NCI-H146 (cell line): Measurements from ENCODE around the gene TTN.
"Not testable (repeated sequence)": the region's sequence is repeated elsewhere in the genome, so short reads cannot be mapped to it uniquely, and the experiment has no call there.

Source experiments
- DNase-seq: peaks from one replicate; lab custom pipeline; 2025; lab: John Stamatoyannopoulos, UW

Gene TTN

GRCh38 chr2:178530131-178530530 lies 277.1 kb downstream of the TTN start:
- DNase-seq, result no peak

DNA sequence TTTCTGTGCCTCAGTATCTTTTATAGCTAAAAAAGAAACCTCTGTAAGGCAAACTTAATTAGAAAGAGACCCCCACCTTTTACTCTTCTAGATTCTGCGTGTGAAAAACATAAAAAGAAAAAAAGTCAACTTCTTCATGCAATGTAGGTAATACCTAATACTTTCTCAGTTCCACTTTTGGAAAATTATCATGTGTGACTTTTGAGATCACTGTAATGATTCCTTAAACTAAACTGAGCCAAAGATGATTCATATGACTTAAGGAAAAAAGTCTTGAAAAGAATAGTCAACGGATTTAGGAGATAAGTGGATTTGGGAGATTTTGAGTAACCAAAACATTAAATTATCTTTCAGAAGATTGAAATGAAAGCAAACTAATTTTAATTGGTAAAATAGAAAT lies 278.0 kb downstream of the TTN start:
- DNase-seq, result no peak

DNA sequence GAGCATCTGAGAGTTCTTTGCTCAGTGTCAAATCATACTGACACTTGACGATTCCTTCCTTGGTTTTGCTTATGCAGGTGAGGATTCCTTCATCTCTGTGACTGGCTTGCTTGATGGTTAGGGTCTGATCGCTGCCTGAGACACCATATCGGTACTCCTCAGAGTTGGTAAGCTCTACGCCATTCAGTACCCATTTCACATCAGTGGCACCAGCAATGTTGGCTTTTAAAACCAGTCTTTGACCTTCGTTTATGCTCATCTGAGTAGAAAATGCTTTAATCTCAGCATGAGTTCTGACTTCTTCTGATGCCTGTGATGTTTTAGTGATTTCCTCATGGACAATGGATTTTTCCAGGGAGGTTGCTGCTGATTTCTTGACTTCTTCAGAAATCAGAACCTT lies 278.6 kb downstream of the TTN start:
- DNase-seq, result no peak

GRCh38 chr2:178527592-178527991 lies 279.6 kb downstream of the TTN start:
- no peak for DNase-seq

DNA sequence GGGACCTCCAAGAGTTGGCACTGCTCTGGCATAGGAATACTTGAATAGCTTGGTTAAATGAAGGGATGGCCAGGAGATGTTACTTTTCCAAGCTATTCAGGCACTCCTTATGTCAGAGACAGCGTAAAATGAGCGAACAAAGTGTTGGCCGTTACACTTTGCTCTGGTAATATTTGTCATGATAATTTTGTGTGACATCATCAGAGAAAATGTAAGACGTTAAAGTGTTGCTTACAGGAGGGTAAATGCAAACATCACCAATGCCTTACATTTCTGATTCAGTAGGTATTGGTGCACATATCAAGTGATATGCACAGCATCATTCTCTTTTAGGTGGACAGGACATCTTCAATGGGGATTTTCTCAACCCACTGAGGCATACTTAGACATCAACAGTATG lies 281.0 kb downstream of the TTN start:
- no peak for DNase-seq

DNA sequence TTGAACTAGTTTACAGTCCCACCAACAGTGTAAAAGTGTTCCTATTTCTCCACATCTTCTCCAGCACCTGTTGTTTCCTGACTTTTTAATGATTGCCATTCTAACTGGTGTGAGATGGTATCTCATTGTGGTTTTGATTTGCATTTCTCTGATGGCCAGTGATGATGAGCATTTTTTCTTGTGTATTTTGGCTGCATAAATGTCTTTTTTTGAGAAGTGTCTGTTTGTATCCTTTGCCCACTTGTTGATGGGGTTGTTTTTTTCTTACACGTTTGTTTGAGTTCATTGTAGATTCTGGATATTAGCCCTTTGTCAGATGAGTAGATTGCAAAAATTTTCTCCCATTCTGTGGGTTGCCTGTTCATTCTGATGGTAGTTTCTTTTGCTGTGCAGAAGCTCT lies 281.8 kb downstream of the TTN start:
- DNase-seq, result not testable (repeated sequence)

DNA sequence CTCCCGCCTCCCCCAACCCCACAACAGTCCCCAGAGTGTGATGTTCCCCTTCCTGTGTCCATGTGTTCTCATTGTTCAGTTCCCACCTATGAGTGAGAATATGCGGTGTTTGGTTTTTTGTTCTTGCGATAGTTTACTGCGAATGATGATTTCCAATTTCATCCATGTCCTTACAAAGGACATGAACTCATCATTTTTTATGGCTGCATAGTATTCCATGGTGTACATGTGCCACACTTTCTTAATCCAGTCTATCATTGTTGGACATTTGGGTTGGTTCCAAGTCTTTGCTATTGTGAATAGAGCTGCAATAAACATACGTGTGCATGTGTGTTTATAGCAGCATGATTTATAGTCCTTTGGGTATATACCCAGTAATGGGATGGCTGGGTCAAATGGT lies 282.2 kb downstream of the TTN start:
- DNase-seq, result not testable (repeated sequence)

DNA sequence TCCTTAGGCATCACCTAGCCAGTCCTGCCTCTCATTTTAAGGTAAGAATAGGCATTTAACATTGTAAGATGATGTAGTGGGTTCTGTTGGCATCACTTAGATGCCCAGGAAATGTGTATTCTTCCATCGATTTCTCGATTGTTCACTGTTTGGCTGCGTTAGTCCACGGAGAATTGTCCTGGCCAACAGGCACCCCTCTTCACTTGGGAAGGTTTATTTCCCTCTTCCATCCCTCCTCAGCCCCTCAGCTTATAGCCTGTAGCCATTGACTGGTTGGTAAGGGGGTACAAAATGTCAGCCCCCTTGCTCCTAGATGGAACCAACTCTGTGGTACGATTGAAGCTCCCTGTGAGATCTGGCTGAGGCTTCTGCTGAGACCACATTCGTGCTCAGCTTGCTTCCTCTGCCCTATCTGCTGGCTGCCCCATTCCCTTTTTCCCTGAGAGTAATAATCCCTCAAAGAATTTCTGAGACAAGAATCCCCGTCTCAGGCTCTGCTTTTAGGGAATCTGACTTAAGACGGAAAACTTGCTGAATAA lies 283.6 kb downstream of the TTN start:
- no peak for DNase-seq

DNA sequence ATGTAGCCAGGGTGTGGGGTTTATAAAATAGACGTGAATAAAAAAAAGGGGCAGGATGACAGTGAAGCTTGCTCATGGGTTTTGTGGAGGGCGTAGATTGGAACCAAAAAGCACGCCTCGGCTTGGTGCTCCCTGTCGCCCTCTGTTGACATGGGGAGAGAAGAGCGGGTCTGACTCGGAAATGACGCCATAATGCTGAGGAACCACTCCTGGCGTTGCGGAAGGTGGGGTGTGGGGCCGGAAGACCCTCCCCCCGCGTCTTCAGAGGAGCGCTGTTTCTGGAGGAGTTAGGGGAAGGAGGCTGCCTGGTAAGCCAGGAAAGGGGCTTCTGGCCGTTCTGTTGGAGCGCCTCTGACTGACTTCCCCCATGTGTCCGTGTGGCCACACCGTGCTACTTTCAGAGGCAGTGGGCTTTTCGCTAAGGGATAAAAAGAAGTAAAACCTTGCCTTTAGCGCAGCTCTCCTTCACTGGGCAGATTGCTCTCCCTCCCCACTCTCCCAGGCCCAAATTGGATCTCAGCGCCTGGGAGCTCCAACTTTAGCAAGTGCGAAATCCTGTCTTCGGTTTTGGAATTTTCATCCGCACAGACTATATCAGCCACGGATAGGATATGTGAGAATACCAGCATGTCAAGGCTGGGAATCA lies 284.1 kb downstream of the TTN start:
- no peak for DNase-seq

DNA sequence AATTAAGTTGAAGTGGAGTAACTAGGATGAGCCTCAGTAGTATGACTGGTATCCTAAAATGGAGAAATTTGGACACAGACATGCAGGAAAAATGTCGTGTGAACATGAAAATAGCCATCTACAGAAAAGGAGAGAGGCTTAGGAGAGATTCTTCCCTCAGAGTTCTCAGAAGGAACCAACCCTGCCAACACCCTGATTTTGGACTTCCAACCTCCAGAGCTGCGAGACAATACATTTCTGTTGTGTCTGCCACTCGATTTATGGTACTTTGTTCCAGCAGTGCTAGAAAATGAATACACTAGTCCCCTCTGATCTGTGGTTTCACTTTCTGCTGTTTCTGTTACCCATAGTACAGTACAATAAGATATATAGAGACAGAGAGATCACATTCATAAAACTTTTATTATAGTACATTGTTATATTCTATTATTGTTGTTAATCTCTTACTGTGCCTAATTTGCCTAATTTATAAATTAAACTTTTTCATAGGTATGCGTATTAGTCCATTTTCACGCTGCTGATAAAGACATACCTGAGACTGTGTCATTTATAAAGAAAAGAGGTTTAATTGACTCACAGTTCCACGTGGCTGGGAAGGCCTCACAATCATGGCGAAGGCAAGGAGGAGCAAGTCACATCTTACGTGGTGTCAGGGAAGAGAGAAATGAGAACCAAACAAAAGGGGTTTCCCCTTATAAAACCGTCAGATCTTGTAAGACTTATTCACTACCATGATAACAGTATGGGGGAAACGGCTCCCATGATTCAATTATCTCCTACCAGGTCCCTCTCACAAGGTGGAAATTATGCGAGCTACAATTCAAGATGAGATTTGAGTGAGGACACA lies 285.7 kb downstream of the TTN start:
- DNase-seq, result no peak

DNA sequence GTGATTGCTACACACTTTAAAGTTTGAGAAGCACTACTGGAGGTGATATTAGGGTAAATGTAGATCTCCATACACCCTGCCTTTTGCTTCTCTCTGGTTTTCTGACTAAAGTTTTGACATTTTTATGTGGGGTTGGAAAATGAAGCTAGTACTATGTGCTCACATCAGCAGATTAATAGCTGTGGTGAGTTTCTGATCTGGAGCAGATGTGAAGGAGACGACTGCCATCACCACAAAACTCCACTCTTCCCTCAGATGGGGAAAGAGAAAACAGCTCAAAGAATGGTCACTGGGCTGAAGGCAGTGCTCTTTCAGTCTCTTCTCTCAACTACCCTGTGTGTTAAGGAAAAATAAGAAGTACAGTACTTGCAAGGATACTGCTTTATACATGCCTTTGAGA lies 289.7 kb downstream of the TTN start:
- DNase-seq, result no peak

DNA sequence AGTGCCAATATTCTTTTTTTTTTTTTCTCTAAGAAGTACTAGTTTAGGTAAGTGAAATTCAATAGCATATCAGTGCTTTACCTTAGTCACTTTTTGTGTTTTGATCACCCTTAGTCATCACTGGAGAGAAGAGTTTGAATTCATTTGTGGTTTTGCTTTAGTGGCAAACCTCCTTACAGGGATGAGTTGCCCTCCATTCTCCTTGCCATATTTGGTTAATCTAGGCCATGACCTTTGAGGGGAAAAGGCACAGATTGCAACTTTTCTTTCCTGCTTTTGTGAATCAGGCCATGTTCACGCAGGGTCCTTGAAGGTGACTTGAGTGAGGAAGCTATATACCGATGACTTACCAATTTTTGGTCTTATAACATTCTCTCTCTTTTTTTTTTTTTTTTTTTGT lies 292.6 kb downstream of the TTN start:
- no peak for DNase-seq

DNA sequence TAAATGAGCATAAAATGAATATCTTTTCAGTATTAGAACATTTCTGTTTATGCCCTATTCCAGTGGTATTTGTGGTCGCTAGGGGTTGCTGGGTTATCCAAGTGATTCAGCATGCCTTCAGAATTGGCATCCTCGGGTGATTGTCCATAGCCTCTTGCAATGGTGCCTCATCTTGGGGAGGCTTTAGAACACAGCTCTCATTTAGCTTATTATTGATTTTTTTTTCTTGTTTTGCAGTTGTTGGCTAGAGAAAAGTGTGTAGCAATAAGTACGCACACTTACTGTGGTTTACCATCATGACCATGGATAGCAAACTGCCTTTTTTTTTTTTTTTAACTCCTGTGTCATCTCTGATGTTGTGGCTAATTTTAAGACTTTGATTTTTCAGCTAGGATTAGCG lies 293.3 kb downstream of the TTN start:
- DNase-seq, result no peak

- DNase-seq, result no peak
These were observed 294.7 kb downstream of the TTN start for GRCh38 chr2:178512484-178512883.

- no peak for DNase-seq
These were observed 296.8 kb downstream of the TTN start for GRCh38 chr2:178510384-178510783.

DNA sequence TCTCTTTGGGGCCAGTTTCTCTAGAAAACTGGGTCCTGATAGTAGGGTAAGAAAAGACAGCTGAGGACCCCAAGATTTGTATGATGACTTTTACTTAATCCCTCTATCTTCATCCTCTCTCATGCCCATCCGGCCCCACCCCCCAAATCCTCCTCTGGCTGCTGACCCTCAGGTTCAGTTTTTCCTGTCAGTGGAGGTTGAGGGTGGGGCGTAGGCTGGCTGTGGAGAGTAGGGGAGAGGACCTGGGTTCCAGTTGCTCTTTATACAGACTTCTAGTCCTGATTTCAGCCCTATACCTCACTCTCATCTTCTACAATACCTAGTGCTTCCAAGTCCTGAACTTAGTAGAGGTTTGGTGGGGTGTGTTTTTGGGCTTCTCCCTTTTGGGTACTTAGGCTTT lies 298.6 kb downstream of the TTN start:
- DNase-seq, result no peak

DNA sequence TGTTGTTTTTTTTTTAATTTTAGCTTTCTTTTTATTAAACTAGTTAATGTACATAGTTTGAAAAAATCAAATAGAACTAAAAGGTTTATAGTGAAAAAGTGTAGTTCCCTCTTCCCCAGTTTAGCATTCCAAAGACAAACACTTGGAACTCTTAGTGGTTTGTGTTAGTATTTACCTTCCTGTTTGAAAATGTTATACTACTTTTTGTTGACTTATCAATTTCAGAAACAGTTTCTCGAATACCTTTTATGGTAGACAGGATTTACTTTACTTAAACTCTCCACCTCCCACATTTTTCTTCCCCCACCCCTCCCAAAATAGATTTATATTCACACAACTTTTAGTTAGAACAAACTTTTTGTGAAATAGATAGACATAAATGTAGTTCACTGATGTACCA lies 300.3 kb downstream of the TTN start:
- DNase-seq, result no peak

DNA sequence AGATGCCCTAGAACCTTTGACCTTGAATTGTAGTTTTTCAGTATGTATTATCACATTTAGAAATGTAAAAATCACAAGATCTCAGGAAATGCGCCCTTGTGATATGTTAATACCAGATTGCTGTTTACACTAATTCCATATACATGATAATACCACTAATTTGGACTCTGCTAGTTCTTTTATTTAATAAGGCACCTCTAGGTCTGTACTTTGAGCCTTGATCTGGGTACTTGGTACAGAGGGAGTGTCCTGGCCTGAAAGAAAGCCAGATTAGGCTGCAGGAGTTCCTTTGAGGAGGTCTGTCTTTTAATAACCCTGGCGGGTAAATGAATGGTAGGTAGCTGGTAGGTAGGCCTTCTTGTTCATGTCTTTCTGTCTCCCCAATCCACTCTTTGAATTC lies 300.7 kb downstream of the TTN start:
- DNase-seq, result no peak

- no peak for DNase-seq
These were observed 301.1 kb downstream of the TTN start for GRCh38 chr2:178506101-178506500.

DNA sequence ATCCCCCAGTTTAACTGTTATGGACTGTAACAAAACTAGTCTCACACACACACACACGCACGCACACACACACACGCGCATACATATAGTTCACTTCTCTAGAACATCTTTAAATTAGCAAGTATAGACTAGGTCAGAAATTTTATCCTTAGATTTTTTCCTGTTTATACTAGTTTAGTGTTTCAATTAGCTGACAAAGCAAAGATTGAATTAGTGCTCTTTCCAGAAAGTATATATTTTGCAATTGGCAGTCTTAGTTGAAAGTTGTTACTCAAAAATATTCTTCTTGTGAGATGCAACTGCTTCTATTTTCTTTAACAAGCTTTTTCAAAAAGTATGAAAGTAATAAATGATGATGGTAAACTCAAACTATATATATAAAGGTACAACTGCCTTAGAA lies 304.5 kb downstream of the TTN start:
- DNase-seq, result no peak

DNA sequence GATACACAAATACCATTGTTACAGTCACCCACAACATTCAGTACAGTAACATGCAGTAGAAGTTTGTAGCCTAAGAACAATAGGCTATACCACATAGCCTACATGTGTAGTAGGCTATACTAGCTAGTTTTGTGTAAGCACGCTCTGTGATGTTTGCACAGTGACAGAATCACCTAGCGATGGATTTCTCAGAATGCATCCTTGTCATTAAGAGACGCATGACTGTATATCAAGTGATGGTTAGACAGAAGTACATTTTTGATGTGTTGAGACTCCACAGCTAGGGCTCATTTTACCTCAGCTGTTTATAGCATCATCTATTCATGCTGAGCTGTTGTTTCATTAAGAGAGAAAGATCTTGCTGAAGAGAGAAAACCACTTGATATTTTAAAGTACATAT lies 307.6 kb downstream of the TTN start:
- no peak for DNase-seq

- DNase-seq, result no peak
These were observed 309.1 kb downstream of the TTN start for GRCh38 chr2:178498137-178498536.

DNA sequence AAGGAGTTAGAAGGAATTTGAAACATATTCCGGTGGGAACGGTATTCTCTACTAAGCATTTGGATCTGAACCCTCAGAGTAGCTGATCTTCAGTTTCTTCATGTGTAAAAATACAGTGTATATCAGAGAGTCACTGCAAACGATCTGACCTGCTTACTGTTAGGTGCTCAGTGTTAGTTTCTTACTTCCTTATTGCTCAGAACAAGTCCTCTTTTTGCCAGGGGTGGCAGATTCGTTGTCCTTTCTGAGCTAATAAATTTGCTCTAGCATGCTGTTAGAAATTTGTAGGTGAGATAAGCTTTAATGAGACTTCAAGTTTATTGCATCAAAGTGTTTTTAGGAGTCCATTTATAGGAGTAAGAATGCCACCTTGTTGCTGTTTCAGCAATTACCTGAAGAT lies 311.2 kb downstream of the TTN start:
- no peak for DNase-seq

GRCh38 chr2:178491612-178492011 lies 315.6 kb downstream of the TTN start:
- DNase-seq, result no peak
